ENCODE measurements around the gene PRODH. TPM values are rescaled to one million over a fixed set of nuclear protein-coding genes. Genes with fewer than 3 reads are reported as not detected.
A peak's percentile ranks its signal among the peaks of the same experiment; 100 is the strongest.
"Not testable (repeated sequence)": the region's sequence is repeated elsewhere in the genome, so short reads cannot be mapped to it uniquely, and the experiment has no call there.

Gene PRODH
- polyA plus RNA-seq, 5 donors, result 20.3 to 73.4 (median 48.3) TPM

- DNase-seq, result not testable (repeated sequence)
These were observed 33.3 kb upstream of the PRODH start for GRCh38 chr22:18969158-18969942.

GRCh38 chr22:18968011-18968749 is 32.1 kb upstream of the PRODH start:
- DNase-seq, result peak; percentile 24 to 27

GRCh38 chr22:18967391-18968010 is 31.4 kb upstream of the PRODH start:
- not testable (repeated sequence) for DNase-seq

GRCh38 chr22:18966748-18967147 is 30.7 kb upstream of the PRODH start:
- DNase-seq, result no peak

- no peak for DNase-seq
These were observed 29.7 kb upstream of the PRODH start for GRCh38 chr22:18965526-18966421.

- not testable (repeated sequence) for DNase-seq
These were observed 28.6 kb upstream of the PRODH start for GRCh38 chr22:18964501-18965265.

GRCh38 chr22:18964051-18964450 is 28.0 kb upstream of the PRODH start:
- not testable (repeated sequence) for DNase-seq

- DNase-seq, result no peak
These were observed 26.2 kb upstream of the PRODH start for GRCh38 chr22:18962308-18962635.

- DNase-seq, result not testable (repeated sequence)
These were observed 25.7 kb upstream of the PRODH start for GRCh38 chr22:18961632-18962307.

- not testable (repeated sequence) for DNase-seq
These were observed 25.1 kb upstream of the PRODH start for GRCh38 chr22:18961201-18961600.

GRCh38 chr22:18960166-18960820 is 24.2 kb upstream of the PRODH start:
- DNase-seq, result not testable (repeated sequence)

- not testable (repeated sequence) for DNase-seq
These were observed 23.6 kb upstream of the PRODH start for GRCh38 chr22:18959741-18960140.

GRCh38 chr22:18959266-18959665 is 23.2 kb upstream of the PRODH start:
- DNase-seq, result not testable (repeated sequence)

GRCh38 chr22:18958738-18959137 is 22.6 kb upstream of the PRODH start:
- not testable (repeated sequence) for DNase-seq

GRCh38 chr22:18958321-18958705 is 22.2 kb upstream of the PRODH start:
- DNase-seq, result not testable (repeated sequence)

- not testable (repeated sequence) for DNase-seq
These were observed 21.7 kb upstream of the PRODH start for GRCh38 chr22:18957621-18958320.

GRCh38 chr22:18956956-18957355 is 20.9 kb upstream of the PRODH start:
- DNase-seq, result not testable (repeated sequence)

- not testable (repeated sequence) for DNase-seq
These were observed 20.2 kb upstream of the PRODH start for GRCh38 chr22:18956121-18956895.
